Left renal cortex interstitium (tissue), 4 donors: ENCODE data around the gene PRRC2B. TPM values are rescaled to one million over a fixed set of nuclear protein-coding genes. Genes with fewer than 3 reads are reported as not detected.
"Not testable (repeated sequence)": the region's sequence is repeated elsewhere in the genome, so short reads cannot be mapped to it uniquely, and the experiment has no call there.

ENCODE experiments used
- DNase-seq, 4 donors: peaks; one replicate each; pipeline ENCODE4 v3.0.0-alpha.2; 2013; ENCODE audit warnings: low read depth in 4 of 4, low spot score in 2 of 4, missing footprints in 1 of 4
- polyA plus RNA-seq, 4 donors: library from polyadenylated mRNA; unstranded; fragments of 120-200 nt; gene quantifications; one replicate each; pipeline ENCODE4 v1.2.1, GENCODE V29; 2013; ENCODE audit not compliant: insufficient read length in 4 of 4

PRRC2B gene
- polyA plus RNA-seq, 4 donors = 152 to 226 (median 184) TPM

DNA sequence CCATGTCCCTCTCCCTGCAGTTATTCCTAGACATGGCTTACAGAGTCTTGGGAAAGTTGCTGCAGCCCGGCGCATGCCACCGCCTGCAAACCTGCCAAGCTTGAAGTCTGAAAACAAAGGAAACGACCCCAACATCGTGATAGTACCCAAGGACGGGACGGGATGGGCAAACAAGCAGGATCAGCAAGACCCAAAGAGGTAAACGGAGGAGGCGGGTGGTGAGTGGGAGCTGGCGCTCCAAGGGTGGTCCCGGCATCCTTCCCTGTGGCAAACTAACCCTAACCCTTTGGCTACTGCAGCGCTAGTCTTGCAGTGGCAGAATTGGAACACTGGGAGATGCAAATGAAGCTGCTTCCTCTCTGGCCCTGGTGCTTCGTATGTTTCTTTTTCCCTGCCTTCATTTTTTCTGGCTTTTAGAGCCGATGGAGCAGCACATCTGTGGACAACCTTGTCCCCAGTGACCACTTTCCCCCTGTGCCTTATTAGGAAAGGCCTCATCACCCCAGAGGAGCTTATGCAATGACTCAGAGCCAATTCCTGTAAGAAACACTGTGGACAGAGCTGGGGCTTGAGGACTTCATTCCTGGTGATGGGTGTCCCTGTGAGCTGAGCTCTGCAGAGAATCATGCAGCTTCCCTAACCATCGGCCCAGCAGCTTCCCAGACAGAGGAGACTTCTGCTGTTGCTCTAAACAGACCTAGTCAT lies 38.9 kb downstream of the PRRC2B start:
- no peak for DNase-seq

DNA sequence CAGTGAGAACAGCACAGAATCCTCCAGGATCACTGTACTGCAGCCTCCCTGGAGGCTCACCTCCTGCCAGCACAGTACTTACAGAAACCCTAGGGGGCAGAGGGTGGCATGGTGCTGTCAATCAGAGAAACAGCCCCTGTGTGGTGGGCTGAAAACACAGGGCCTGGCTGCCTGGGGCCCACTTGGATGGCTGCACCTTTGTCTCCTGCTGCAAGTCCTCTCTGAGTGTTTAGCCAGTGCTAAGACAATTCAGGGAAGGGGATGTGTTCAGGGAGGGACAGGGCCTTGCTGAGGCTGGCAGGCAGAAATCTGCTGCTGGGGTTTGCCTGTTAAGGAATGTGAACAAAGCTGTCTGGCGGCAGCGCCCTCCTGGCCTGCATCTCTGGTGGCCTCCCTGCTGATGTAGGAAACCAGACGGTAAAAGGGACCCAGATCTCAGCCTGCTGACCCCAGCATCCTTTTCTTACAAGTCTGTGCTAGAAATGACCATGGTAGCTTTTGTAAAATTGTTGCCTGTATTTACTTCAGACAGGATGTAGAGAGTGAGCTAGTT lies 39.5 kb downstream of the PRRC2B start:
- no peak for DNase-seq

DNA sequence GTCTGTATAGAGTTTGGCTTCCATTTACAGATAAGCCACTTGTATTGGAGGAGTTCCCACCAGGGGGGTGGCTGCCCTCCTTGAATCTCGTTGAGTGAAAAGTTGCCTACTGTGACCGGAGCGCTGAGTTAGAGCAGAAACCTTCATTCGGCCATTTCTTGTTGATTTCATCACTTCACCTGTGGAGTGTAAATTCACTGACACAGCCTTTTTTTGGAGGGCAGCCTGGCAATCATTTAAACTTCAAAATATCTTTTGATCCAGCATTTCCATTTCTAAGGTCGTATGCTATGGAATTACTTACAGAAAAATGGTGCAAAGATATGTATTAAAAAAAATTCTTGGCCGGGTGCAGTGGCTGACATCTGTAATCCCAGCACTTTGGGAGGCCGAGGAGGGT lies 40.8 kb downstream of the PRRC2B start:
- DNase-seq = no peak

DNA sequence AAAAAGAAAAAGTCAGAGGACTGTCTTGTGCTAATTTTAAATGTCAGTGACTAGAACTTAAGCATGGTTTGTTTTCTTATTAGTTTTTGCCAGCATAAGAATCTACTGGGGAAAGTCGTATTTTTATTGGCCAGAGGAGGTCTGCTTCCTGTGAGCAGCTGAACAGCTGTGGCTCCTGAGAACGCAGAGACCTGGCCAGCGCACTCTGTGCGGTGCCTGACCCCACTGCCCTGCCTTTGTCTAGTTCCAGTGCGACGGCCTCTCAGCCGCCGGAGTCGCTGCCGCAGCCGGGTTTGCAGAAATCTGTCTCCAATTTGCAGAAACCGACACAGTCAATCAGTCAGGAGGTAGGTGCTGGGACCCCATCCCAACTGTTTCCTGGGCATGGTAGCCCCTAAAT lies 42.5 kb downstream of the PRRC2B start:
- DNase-seq = no peak

DNA sequence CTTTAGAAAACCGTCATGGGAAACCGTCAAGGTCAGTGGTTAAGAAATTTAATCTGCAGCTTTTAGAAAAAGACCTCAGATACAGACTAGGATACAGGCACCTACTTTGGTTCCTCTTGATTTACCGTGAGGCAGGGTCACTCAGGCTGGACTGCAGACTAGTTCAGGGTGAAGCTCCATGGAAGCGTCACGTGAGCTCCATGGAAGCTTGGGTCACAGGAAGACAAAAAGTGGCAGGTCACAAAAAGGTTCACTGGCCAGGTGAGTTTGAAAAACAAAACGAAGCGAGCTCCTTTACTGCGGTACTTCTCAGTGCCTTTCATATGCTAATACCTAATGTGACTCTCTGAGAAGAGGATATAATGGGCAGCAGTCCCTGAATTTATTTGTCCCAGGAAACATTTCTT lies 43.0 kb downstream of the PRRC2B start:
- DNase-seq = peak in 1 of 4 donors; percentile 14

DNA sequence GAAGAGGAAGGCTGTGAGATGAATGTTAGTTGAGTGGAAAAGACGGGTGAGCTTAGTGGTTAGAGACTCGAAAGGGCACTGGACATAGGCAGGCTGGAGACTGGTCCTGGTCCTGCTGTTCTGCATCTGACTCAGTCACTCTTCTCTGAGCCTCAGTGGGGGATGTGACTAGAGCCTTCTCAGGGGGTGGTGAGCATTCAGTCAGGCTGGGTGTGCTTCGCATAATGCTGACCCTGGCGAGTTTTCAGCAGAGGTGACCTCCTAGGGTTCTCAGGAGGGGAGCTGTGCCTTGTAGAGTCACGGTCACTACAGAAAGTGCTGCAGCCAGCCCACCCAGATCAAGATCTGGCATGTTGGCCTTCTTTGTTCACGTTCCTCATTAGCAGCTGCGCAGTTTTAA lies 44.3 kb downstream of the PRRC2B start:
- DNase-seq = no peak

DNA sequence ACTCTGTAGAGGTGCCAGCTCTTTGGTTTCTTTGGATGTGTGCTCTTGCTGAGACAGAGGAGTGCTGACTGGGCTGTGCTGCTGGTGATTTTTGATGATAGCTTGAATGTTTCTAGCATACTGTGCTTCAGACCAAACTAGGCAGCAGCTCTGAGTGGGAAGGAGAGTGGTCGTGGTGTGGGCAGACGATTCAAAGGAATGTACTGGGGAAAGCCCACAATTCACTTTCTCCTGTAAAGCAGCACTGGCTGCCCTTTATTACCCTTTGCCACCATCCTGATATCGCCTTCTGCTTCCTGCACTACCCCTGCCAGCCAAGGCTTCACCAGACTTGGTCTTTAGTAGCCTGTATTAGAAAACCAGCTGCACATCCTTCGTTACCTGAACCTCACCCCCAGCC lies 45.3 kb downstream of the PRRC2B start:
- DNase-seq = no peak

DNA sequence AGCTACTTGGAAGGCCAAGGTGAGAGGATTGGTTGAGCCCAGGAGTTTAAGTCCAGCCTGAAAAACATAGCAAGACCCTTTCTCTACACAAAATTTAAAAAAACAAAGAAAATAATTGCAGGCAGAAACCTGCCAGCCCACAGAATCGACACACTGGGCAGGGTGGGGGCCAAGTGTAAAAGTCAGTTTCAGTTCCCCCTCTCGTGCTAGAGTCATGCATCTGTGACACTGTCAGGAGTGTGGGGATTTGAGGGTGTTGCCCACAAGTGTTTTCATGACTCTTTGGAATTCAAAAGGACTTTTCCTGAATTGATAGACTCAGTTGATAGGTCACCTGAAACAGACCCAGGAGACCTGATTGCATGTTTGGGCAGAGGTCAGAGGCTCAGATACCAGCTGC lies 47.6 kb downstream of the PRRC2B start:
- no peak for DNase-seq

DNA sequence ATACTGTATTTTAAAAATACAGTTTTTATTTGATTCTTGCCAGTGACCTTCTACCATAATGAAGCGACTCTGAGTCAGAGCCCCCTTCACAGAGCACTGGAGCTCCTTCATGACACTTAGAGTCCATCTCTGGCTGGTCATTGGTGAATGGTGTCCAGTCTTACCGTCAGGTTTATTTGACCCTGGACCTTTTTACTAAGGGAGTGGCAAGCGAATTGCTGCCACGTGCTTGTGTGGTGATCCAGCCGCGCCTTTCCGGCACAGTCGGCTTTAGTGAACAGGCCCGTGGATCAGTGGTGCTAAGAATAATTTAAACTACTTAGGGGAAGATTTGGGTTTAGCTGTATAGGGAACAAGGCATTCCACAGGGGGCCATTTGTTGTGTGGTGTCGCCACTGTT lies 48.5 kb downstream of the PRRC2B start:
- no peak for DNase-seq

DNA sequence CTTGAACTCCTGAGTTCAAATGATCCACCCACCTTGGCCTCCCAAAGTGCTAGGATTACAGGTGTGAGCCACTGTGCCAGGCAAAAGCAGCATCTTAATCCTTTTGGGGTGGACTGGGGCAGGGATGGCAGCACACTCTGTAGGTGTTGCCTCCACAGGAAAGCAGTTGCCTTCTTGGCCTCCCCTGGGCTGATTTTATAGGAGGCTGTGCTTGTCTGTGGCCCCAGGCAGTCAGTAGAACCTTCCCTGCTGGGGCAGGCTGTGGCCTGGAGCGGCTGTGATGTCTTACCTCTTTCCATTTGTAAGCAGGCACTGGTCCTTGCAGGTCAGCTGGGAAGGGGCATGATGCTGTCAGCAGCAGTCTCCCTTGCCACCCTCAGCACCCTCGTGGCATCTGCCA lies 49.8 kb downstream of the PRRC2B start:
- DNase-seq = no peak

DNA sequence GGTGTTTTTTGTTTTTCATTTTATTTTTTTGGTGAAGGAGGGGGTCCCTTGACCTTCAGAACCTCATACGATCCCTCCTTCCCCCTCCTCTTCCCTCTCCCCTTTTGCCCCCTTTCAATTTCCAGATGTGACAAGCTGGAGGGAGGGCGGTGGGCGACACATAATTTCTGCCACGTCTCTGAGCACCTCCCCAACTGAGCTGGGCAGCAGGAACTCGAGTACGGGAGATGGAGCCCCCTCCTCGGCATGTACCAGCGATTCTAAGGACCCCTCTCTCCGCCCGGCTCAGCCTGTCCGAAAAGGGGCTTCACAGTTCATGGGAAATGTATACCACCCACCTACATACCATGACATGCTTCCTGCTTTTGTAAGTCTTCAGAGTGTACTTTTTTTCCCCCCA lies 52.4 kb downstream of the PRRC2B start:
- DNase-seq = no peak

DNA sequence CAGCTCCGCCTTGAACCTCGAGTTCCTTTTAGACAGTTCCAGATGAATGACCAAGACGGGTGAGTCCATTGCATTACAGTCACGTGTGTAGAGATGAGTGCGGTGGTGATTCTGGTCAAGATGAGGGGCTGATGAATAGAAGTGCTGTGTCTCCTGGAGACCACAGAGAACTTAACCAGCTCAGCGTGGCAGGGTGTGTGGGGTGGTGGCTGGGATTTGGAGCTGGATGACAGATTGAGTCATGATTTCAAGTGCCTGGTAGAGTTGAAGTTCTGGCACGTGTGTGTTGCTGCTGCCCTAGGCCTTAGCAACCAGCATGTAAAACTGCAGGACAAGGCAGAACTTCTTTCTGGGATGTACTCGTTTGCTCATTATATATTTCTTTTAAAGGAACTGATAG lies 53.3 kb downstream of the PRRC2B start:
- DNase-seq = no peak

DNA sequence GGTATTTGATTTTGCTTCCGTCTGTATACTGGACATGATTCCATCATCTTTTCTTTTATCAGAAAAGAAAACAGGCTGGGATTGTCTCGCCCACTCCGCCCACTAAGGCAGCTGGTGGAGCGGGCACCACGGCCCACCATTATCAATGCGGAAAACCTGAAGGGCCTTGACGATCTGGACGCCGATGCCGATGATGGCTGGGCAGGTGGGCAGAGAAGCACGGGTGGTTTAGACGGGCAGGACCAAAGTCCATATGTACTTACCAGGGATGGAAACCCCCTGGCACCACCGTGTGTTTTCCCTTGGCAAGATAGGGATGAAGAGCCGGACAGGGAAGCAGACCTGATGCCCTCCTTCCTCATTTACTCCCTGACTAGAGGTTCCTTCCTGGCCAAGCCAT lies 53.7 kb downstream of the PRRC2B start:
- no peak for DNase-seq

DNA sequence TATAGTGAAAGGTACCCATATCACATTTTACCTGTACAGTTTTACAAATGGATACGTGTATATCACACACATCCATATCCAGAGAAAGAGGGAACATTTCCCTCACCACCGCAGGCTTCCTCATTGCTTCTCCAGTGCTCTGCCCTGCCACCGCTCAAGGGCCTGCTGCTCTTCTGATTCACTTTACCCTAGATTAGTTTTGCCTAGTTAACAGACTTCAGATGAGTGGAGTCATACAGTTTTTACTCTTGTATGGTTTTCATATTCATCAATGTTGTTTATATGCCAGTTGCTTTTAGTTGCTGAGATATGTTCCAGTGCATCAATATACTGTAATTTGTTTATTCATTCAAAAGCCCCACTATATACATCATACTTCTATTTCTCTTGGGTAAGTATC lies 54.9 kb downstream of the PRRC2B start:
- DNase-seq = no peak

DNA sequence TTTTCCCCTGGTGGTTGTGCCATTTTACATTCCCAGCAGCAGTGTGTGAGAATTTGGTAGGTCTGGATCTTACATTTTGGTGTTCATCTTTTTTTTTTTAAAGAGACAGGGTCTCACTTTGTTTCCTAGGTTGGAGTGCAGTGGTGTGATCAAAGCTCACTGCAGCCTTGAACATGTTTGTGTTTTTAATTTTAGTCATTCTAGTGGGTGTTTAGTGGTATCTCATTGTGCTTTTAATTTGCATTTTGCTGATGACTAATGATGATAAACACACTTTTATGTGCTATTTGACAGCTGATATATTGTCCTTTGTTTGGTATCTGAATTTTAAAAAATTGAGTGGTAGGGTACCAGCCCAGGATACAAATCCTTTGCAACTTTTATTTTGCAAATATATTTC lies 55.4 kb downstream of the PRRC2B start:
- no peak for DNase-seq

DNA sequence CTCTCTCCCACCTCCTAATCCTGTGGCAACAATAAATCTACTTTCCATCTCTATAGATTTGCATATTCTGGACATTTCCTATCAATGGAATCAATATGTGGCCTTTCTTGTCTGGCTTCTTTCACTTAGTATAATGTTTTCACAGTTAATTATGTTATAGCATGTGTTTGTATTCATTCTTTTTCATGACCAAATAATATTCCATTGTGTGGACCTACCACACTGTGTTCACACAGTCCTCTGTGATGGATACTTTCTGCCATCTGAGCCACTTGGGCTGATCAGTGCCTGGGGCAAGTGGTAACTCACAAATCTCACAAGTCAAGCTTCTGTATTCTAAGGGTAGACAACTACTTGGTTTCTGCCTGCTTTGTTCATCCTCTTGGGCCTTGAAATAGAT lies 60.1 kb downstream of the PRRC2B start:
- DNase-seq = no peak

DNA sequence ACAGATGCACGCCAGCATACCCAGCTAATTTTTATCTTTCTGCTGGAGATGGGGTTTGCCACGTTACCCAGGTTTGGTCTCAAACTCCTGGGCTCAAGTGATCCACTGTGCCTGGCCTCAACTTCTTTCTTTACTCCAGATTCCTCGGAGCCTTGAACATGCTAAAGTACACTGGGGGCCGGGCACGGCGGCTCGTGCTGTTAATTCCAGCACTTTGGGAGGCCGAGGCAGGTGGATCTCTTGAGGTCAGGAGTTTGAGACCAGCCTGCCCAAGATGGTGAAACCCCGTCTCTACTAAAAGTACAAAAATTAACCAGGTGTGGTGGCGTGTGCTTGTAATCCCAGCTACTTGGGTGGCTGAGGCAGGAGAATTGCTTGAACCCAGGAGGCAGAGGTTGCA lies 61.8 kb downstream of the PRRC2B start:
- not testable (repeated sequence) for DNase-seq

DNA sequence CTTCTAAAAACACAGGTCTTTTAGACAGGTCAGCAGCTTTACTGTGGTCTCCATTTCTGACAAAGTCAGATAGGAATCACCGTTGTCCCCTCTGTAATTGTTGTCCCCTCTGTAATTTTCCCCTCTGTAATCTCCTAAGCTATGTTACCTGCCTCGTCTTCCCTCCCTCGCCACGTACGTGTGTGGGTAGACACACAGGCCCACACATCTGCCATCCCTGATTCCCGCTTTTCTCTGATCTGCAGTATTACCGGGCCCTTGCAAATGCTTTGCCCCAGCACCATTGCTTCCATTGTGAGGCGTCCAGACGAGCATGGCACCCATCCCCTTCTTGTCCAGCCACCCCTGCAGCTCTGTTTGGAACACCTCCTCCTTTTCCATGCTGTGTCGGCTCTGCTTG lies 63.9 kb downstream of the PRRC2B start:
- DNase-seq = no peak

DNA sequence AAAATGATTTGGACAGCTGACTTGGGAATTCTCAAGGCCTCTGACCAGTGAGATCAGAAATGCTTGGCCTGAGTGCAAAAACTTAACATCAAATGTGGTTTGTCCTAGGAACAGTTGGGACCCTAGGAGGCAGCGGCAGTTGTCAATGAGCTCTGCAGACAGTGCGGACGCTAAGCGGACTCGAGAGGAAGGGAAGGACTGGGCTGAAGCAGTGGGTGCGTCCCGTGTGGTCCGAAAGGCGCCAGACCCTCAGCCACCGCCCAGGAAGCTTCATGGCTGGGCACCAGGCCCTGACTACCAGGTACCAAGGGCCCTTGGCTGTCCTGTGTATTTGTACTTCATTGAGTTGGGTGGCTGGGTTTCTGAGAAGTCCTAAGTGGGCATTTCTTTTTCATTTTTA lies 65.2 kb downstream of the PRRC2B start:
- DNase-seq = no peak

DNA sequence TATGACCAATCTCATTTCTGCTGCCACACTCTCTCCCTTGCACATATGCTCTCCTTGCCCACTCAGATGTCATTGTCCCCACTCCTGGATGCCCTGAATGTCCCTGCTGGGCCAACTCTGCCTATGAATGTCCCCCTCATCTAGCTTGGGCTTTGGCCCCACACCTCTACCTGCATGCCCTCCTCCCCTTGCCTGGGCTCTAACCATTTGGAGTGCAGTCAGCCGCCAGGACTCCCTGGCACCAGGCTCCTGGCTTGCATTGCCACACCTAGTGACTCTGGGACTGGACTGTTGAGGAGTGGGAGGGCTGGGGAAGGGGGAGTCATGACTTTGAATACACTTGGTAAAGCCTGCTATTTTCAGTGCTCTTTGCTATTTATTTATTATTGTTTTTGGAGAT lies 67.3 kb downstream of the PRRC2B start:
- no peak for DNase-seq

DNA sequence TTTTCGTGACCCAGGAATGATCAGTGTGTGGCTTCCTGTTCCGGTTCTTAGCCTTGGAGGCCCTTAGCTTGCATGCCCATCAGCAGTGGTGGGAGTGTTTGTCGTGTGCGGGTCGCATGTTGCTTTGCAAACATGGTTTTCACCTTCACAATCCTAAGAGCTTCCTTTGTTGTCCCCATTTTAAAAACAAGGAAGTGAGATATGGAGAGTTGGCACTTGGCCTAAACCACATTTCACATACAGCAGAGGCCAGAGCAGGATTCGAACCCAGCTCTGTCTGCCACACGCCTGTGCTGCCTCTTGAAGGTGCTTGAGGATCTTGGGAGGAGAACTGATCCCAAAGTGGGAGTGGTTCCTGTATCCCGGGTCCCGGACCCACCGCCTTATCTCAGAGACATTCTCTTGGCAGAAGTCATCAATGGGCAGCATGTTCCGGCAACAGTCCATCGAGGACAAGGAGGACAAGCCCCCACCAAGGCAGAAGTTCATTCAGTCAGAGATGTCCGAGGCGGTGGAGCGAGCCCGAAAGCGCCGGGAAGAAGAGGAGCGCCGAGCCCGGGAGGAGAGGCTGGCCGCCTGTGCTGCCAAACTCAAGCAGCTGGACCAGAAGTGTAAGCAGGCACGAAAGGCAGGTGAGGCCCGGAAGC lies 70.6 kb downstream of the PRRC2B start:
- no peak for DNase-seq

DNA sequence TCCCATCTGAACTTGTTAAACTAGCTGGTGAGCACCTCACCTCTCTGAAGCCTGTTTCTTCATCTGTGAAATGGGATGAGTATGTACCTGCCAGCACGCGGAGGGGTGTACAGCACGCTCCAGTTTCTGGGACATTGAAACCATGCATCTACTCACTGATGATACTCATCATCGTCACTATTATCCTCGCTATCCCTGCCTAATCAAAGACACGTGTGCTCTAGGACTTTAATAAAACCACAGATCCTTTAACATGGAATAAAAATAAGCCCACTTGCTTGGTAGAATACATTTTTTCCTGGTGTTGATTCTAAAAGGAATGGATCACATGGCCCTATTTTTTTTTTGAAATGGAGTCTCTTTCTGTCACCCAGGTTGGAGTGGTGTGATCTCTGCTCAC lies 71.5 kb downstream of the PRRC2B start:
- no peak for DNase-seq
